Spleen (tissue), 7 donors: ENCODE data around the gene NCDN.
"Not testable (repeated sequence)": the region's sequence is repeated elsewhere in the genome, so short reads cannot be mapped to it uniquely, and the experiment has no call there.

Source experiments
- POLR2A ChIP-seq, 3 donors: fragments of 450-650 bp; IDR thresholded peaks; one replicate each; pipeline ENCODE4 v1.5.1; 2017; ENCODE audit warnings: antibody characterized with exemption in 3 of 3, mild to moderate bottlenecking in 1 of 3
- POLR2AphosphoS5 ChIP-seq, 3 donors: sonication (generic); formaldehyde crosslinking; IDR thresholded peaks; one replicate each; pipeline ENCODE4 v1.5.1; 2017; ENCODE audit warnings: antibody characterized with exemption in 3 of 3
- TF ChIP-seq, protein P1 (sequence below), 11 experiments: fragments of 200-600 bp in 7 of 11; fragments of 450-650 bp in 4 of 11; sonication (generic) in 4 of 11; IDR thresholded peaks in 8 of 11; conservative IDR thresholded peaks in 3 of 11; 1 replicate in 7 of 11; 2 replicates in 4 of 11; pipeline versions ENCODE4 v1.4.0 to v1.8.0; 2016 to 2021; ENCODE audit warnings: antibody characterized with exemption in 11 of 11, inconsistent platforms in 4 of 11, mild to moderate bottlenecking in 1 of 11
- donor health status: DM: no; HTN: no; CAD: no; lungs with moderate emphysema.
- donor health status: DM: no; HTN: no; CAD: no.
- donor health status: DM: no; HTN: no; CAD: no.

GRCh38 chr1:35585805-35586204, 28.2 kb downstream of the NCDN start:
- TF ChIP-seq, protein P1, sequence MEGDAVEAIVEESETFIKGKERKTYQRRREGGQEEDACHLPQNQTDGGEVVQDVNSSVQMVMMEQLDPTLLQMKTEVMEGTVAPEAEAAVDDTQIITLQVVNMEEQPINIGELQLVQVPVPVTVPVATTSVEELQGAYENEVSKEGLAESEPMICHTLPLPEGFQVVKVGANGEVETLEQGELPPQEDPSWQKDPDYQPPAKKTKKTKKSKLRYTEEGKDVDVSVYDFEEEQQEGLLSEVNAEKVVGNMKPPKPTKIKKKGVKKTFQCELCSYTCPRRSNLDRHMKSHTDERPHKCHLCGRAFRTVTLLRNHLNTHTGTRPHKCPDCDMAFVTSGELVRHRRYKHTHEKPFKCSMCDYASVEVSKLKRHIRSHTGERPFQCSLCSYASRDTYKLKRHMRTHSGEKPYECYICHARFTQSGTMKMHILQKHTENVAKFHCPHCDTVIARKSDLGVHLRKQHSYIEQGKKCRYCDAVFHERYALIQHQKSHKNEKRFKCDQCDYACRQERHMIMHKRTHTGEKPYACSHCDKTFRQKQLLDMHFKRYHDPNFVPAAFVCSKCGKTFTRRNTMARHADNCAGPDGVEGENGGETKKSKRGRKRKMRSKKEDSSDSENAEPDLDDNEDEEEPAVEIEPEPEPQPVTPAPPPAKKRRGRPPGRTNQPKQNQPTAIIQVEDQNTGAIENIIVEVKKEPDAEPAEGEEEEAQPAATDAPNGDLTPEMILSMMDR (IDR thresholded peaks at IDR 0.05 in 8 of 11, conservative IDR thresholded peaks at IDR 0.05 in 3 of 11), result not testable (repeated sequence)
- TF ChIP-seq POLR2AphosphoS5, POLR2A (IDR thresholded peaks at IDR 0.05): not testable (repeated sequence)
